Measurements from ENCODE around the gene SLIT3.

The SLIT3 gene

DNA sequence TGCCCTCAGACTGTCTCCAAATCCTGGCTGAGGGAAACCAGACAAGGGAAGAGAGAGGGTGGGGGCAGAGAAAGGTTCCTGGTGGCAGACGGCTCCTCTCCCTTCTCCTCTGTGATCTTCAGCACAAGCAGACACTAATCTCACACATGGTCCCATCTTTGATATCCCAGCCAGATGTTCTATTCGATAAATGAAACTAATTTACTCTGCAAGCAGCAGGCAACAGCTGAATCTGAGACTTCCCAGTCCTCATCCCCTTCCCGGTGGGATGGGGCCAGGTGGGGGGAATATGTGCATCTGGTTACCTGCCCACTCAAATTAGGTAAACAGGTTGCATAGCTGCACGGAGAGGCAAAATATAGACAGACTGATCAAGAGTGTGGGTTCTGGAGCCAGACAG, 512.8 kb downstream of the SLIT3 start:
- in situ Hi-C loops (cut with HindIII; ENCODE audit: low pct_ligation_motif_present, low sequenced_read_pairs) = no loop called here
- TF ChIP-seq, protein P1, sequence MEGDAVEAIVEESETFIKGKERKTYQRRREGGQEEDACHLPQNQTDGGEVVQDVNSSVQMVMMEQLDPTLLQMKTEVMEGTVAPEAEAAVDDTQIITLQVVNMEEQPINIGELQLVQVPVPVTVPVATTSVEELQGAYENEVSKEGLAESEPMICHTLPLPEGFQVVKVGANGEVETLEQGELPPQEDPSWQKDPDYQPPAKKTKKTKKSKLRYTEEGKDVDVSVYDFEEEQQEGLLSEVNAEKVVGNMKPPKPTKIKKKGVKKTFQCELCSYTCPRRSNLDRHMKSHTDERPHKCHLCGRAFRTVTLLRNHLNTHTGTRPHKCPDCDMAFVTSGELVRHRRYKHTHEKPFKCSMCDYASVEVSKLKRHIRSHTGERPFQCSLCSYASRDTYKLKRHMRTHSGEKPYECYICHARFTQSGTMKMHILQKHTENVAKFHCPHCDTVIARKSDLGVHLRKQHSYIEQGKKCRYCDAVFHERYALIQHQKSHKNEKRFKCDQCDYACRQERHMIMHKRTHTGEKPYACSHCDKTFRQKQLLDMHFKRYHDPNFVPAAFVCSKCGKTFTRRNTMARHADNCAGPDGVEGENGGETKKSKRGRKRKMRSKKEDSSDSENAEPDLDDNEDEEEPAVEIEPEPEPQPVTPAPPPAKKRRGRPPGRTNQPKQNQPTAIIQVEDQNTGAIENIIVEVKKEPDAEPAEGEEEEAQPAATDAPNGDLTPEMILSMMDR (IDR thresholded peaks at IDR 0.05; ENCODE audit: low read depth, low read length, missing control alignments) = no peak
- Histone ChIP-seq H3K36me3 (replicated peaks) (no peaks in the 10 kb centered on the region), H3K27me3 (replicated peaks) (no peaks in the 10 kb centered on the region), H3K4me3 (ENCODE audit: low read depth, low read length) (no peak overlapping the region), H3K27ac (no peak overlapping the region)
- DNase-seq = no peak

DNA sequence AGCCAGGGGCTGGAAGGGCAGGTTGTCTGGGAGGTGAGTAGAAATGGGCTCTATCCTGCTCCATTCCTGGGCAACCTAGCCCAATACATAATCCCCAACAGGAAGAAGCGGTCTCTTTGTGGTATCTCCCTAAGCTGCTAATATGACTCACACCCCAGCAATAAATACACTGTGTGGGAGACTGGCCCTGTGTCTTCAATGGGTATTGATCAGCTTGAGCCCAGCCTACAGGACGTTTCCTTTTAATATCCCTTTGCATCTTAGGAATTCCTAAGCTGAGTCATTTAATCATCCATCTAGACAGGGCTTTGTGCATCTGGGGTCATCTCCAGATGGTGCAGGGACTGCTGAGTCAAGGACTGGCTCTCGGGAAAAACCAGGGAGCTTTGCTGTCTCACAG, 514.8 kb downstream of the SLIT3 start:
- TF ChIP-seq, protein P1 (IDR thresholded peaks at IDR 0.05; ENCODE audit: low read depth, low read length, missing control alignments) = no peak
- in situ Hi-C loops (cut with HindIII; ENCODE audit: low pct_ligation_motif_present, low sequenced_read_pairs) = no loop called here
- H3K4me3 ChIP-seq (ENCODE audit: low read depth, low read length) = no peak overlapping the region
- H3K36me3 ChIP-seq (replicated peaks) = no peaks in the 10 kb centered on the region
- no peaks in the 10 kb centered on the region for H3K27me3 ChIP-seq (replicated peaks)
- DNase-seq = no peak
- no peak overlapping the region for H3K27ac ChIP-seq

DNA sequence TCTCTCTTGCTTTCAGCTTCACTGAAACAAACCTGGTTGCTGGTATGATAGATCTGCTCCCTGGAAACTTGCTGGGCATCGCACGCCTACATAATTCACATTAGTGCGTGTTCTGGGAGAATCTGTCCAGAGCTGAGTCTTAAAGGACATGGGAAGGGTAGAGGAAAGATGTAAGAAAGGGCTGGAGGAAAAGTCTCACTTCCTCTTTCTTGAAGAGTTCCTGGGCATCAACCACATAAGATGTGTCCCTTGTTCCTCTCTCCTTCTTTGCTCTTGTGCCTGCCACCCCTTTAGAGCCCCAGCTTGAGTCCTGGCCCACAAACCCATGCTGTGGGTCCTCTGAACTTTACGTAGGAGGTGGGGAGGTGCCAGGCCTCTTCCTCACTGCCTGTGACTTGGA, 516.5 kb downstream of the SLIT3 start:
- Histone ChIP-seq H3K36me3 (replicated peaks) (no peaks in the 10 kb centered on the region), H3K4me3 (ENCODE audit: low read depth, low read length) (no peak overlapping the region), H3K27ac (no peak overlapping the region), H3K27me3 (replicated peaks) (no peaks in the 10 kb centered on the region)
- TF ChIP-seq, protein P1 (IDR thresholded peaks at IDR 0.05; ENCODE audit: low read depth, low read length, missing control alignments) = no peak
- DNase-seq = no peak
- in situ Hi-C loops (cut with HindIII; ENCODE audit: low pct_ligation_motif_present, low sequenced_read_pairs) = no loop called here

DNA sequence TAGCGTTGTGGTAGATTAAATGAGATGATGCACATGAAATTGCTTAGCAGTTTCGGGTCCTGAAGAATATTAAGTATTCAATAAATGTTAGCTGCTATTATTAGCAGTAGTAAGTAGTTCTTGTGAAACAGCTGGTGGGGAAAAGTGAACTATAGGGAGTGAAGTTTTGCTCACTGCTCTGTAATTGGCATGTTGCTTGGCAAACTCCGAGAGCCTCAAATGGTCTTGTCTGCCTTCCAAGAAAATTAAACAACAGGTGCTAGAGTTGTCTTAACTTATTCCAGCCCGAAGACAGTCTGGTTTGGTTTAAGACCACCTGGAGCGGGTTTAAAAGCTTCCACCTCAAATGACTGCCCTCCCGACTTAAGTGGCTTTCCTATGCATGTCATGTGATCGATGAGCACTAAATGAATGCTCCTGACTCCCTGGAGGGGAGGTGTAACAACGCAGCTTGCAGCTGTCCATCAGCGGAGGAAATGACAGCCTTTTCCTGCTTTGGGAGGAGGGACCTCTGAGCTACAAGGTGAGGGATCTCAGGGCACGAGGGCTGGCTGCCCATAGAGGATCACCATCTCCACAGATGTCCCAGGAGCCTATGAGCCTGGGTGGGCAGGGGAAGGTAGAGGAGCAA, 518.9 kb downstream of the SLIT3 start:
- in situ Hi-C loops (cut with HindIII; ENCODE audit: low pct_ligation_motif_present, low sequenced_read_pairs) = no loop called here
- no peaks in the 10 kb centered on the region for H3K27me3 ChIP-seq (replicated peaks)
- H3K4me3 ChIP-seq (ENCODE audit: low read depth, low read length) = no peak overlapping the region
- no peak for DNase-seq
- no peaks in the 10 kb centered on the region for H3K36me3 ChIP-seq (replicated peaks)
- TF ChIP-seq, protein P1 (IDR thresholded peaks at IDR 0.05; ENCODE audit: low read depth, low read length, missing control alignments) = no peak
- no peak overlapping the region for H3K27ac ChIP-seq

DNA sequence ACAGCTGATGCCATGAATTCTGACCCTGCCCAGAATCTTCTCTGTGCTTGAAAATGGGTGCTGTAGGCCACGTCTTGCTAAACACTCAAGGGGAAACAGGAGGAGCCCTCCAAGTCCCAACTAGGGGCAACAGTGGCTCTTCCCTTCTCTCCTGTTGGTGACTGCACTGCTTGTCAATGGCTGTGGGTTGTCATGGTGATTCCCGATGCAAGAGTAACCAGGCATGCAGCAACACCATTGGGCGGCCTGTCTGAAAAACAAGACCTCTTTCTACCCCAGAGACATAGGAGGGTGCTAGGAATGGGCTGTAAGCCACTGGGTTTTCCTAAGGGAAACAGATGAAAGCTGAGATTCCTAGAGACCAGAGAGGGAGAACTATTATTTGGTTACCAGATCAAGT, 520.1 kb downstream of the SLIT3 start:
- DNase-seq = no peak
- TF ChIP-seq, protein P1 (IDR thresholded peaks at IDR 0.05; ENCODE audit: low read depth, low read length, missing control alignments) = no peak
- no peak overlapping the region for H3K4me3 ChIP-seq (ENCODE audit: low read depth, low read length)
- H3K36me3 ChIP-seq (replicated peaks) = no peaks in the 10 kb centered on the region
- H3K27me3 ChIP-seq (replicated peaks) = no peaks in the 10 kb centered on the region
- H3K27ac ChIP-seq = no peak overlapping the region
- in situ Hi-C loops (cut with HindIII; ENCODE audit: low pct_ligation_motif_present, low sequenced_read_pairs) = no loop called here

DNA sequence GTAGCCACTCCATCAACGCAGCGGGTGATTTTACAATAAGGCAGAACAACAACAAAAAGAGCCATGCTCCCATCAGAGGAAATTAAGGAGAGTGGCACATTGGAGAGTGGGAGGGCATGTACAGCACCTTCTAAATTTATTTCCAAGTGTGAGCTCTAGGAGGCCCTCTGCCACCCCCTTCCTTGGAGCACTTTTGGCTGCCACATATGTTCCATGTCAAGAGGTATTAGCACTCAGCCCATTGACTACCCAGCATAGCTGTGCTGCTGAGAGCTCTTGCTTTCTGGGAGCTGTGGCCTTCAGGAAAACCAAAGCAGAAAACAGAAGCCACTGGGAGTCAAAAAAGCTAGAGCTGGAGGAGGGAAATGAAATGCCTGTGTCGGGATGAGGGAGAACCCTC, 521.6 kb downstream of the SLIT3 start:
- Histone ChIP-seq H3K27me3 (replicated peaks) (no peaks in the 10 kb centered on the region), H3K27ac (no peak overlapping the region), H3K4me3 (ENCODE audit: low read depth, low read length) (no peak overlapping the region), H3K36me3 (replicated peaks) (no peaks in the 10 kb centered on the region)
- no peak for DNase-seq
- in situ Hi-C loops (cut with HindIII; ENCODE audit: low pct_ligation_motif_present, low sequenced_read_pairs) = no loop called here
- TF ChIP-seq, protein P1 (IDR thresholded peaks at IDR 0.05; ENCODE audit: low read depth, low read length, missing control alignments) = no peak
